ENCODE measurements around the gene ACTN3.
A peak's percentile ranks its signal among the peaks of the same experiment; 100 is the strongest.
"Not testable (repeated sequence)": the region's sequence is repeated elsewhere in the genome, so short reads cannot be mapped to it uniquely, and the experiment has no call there.

The ACTN3 gene

DNA sequence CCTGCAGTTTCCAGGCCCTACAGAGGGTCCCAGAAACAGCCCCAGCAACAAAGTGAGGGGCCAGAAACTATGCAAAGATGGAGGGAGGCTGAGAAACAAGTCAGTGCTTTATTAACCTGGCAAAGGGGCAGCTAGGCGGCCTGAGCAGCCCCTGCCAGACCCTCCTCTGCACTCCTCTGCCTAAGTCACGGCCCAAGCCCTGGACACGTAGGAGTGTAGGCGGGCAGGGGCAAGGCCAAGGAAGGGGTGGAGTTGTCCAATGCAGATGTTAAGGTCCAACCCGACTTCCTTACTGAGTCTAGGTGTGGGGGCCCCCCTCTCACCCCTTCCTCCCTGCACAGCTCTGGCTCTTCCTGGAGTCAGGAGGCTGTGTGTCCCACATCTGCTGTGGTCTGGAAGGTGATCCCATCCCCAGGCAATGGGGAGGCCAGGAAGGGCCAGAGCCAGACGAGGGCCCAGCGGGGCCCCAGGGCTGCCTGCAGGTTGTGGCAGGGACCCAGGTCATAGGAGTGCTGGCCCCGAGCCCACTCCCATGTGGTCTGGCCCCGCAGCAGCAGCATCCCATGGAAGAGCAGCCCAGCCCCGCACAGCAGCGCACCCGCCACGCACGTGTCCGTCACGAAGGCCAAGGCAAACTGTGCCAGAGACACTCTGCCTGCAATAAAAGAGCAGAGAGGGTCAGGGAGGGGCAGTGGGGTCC, 7.4 kb upstream of the ACTN3 start:
- H3K9ac ChIP-seq (ENCODE audit: insufficient read length, low read depth): peak overlapping the region; percentile 37

DNA sequence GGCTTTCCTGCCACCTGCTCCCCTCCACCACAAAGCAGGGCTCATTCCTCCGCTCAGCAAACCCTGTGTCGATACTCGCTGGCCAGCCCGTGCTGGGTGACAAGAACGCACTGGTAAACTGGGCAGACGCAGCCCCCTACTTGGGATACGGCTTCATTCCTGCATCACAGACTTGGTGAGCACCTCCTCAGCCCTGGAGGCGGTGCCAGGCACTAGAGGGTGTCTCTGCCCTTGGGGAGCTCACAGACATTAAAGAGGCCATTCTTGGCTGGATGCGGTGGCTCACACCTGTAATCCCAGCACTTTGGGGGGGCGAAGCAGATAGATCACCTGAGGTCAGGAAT, 6.9 kb upstream of the ACTN3 start:
- Histone ChIP-seq H3K4me3 (ENCODE audit: insufficient read length, low read depth) (no peak overlapping the region), H3K27me3 (ENCODE audit: insufficient read depth, insufficient read length) (no peaks in the 10 kb centered on the region), H3K36me3 (ENCODE audit: insufficient read depth, insufficient read length, low read length) (peaks cover 49% of the 10 kb centered on the region), H3K4me1 (ENCODE audit: insufficient read depth, insufficient read length) (peaks cover 27% of the 10 kb centered on the region), H3K9ac (ENCODE audit: insufficient read length, low read depth) (peak overlapping the region; percentile 37), H3K9me3 (ENCODE audit: insufficient read depth, low read length) (no peaks in the 10 kb centered on the region)
- no peak for DNase-seq (ENCODE audit: low read depth, low spot score)
- TF ChIP-seq SUZ12 (IDR thresholded peaks at IDR 0.05; ENCODE audit: extremely low read depth, insufficient read depth, insufficient read length): no peak
- TF ChIP-seq YY1 (IDR thresholded peaks at IDR 0.05; ENCODE audit: insufficient read depth, insufficient read length): no peak
- TF ChIP-seq ZNF274 (IDR thresholded peaks at IDR 0.05; ENCODE audit: low read depth, low read length): no peak

More for the DNA sequence above, 7.4 kb upstream of the ACTN3 start:
- Histone ChIP-seq H3K27me3 (ENCODE audit: insufficient read depth, insufficient read length) (no peaks in the 10 kb centered on the region), H3K36me3 (ENCODE audit: insufficient read depth, insufficient read length, low read length) (peaks cover 49% of the 10 kb centered on the region), H3K4me1 (ENCODE audit: insufficient read depth, insufficient read length) (peaks cover 27% of the 10 kb centered on the region), H3K9me3 (ENCODE audit: insufficient read depth, low read length) (no peaks in the 10 kb centered on the region), H3K4me3 (ENCODE audit: insufficient read length, low read depth) (no peak overlapping the region)
- no peak for TF ChIP-seq SUZ12 (IDR thresholded peaks at IDR 0.05; ENCODE audit: extremely low read depth, insufficient read depth, insufficient read length)
- no peak for TF ChIP-seq ZNF274 (IDR thresholded peaks at IDR 0.05; ENCODE audit: low read depth, low read length)
- TF ChIP-seq YY1 (IDR thresholded peaks at IDR 0.05; ENCODE audit: insufficient read depth, insufficient read length): no peak
- no peak for DNase-seq (ENCODE audit: low read depth, low spot score)

DNA sequence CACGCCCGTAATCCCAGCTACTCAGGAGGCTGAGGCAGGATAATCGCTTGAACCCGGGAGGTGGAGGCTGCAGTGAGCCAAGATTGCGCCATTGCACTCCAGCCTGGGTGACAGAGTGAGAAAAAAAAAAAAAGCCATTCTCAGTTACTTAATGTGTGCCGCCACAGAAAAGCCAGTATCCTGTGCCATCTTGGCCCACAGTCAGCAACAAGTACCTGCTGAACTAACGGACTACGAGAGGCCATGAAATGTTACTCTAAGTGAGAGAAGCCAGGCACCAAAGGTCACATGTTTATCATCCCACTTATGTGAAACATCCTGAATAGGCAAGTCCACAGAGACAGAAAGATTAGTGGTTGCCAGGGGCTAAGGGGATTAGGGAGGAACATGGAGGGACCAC, 6.1 kb upstream of the ACTN3 start:
- H3K27me3 ChIP-seq (ENCODE audit: insufficient read depth, insufficient read length); H3K9me3 ChIP-seq (ENCODE audit: insufficient read depth, low read length); DNase-seq (ENCODE audit: low read depth, low spot score); H3K4me3 ChIP-seq (ENCODE audit: insufficient read length, low read depth); H3K9ac ChIP-seq (ENCODE audit: insufficient read length, low read depth): not testable (repeated sequence)
- Histone ChIP-seq H3K36me3 (ENCODE audit: insufficient read depth, insufficient read length, low read length) (peaks cover 43% of the 10 kb centered on the region), H3K4me1 (ENCODE audit: insufficient read depth, insufficient read length) (peaks cover 27% of the 10 kb centered on the region)

- Histone ChIP-seq H3K9ac (ENCODE audit: insufficient read length, low read depth) (peak overlapping the region; percentile 37), H3K4me1 (ENCODE audit: insufficient read depth, insufficient read length) (peaks cover 27% of the 10 kb centered on the region)
- TF ChIP-seq ZNF274 (IDR thresholded peaks at IDR 0.05; ENCODE audit: low read depth, low read length) (no peak), YY1 (IDR thresholded peaks at IDR 0.05; ENCODE audit: insufficient read depth, insufficient read length) (no peak), SUZ12 (IDR thresholded peaks at IDR 0.05; ENCODE audit: extremely low read depth, insufficient read depth, insufficient read length) (no peak)
These were observed 4.8 kb upstream of the ACTN3 start for GRCh38 chr11:66541892-66542291.

GRCh38 chr11:66542362-66542761, 4.3 kb upstream of the ACTN3 start:
- no peak for DNase-seq (ENCODE audit: low read depth, low spot score)
- H3K27me3 ChIP-seq (ENCODE audit: insufficient read depth, insufficient read length): no peaks in the 10 kb centered on the region
- H3K4me3 ChIP-seq (ENCODE audit: insufficient read length, low read depth): no peak overlapping the region
- H3K9me3 ChIP-seq (ENCODE audit: insufficient read depth, low read length): no peaks in the 10 kb centered on the region
- TF ChIP-seq ZNF274 (IDR thresholded peaks at IDR 0.05; ENCODE audit: low read depth, low read length) (no peak), SUZ12 (IDR thresholded peaks at IDR 0.05; ENCODE audit: extremely low read depth, insufficient read depth, insufficient read length) (no peak), YY1 (IDR thresholded peaks at IDR 0.05; ENCODE audit: insufficient read depth, insufficient read length) (no peak)
- H3K36me3 ChIP-seq (ENCODE audit: insufficient read depth, insufficient read length, low read length): peaks cover 26% of the 10 kb centered on the region
- H3K9ac ChIP-seq (ENCODE audit: insufficient read length, low read depth): peak overlapping the region; percentile 37
- peaks cover 27% of the 10 kb centered on the region for H3K4me1 ChIP-seq (ENCODE audit: insufficient read depth, insufficient read length)

More at GRCh38 chr11:66541892-66542291, 4.8 kb upstream of the ACTN3 start:
- peaks cover 30% of the 10 kb centered on the region for H3K36me3 ChIP-seq (ENCODE audit: insufficient read depth, insufficient read length, low read length)
- no peaks in the 10 kb centered on the region for H3K27me3 ChIP-seq (ENCODE audit: insufficient read depth, insufficient read length)
- no peak overlapping the region for H3K4me3 ChIP-seq (ENCODE audit: insufficient read length, low read depth)
- no peaks in the 10 kb centered on the region for H3K9me3 ChIP-seq (ENCODE audit: insufficient read depth, low read length)
- DNase-seq (ENCODE audit: low read depth, low spot score): no peak

- H3K9ac ChIP-seq (ENCODE audit: insufficient read length, low read depth): peak overlapping the region; percentile 29
- no peaks in the 10 kb centered on the region for H3K27me3 ChIP-seq (ENCODE audit: insufficient read depth, insufficient read length)
- H3K9me3 ChIP-seq (ENCODE audit: insufficient read depth, low read length): no peaks in the 10 kb centered on the region
- H3K36me3 ChIP-seq (ENCODE audit: insufficient read depth, insufficient read length, low read length): peaks cover 25% of the 10 kb centered on the region
- H3K4me3 ChIP-seq (ENCODE audit: insufficient read length, low read depth): no peak overlapping the region
- no peak for DNase-seq (ENCODE audit: low read depth, low spot score)
- no peak for TF ChIP-seq YY1 (IDR thresholded peaks at IDR 0.05; ENCODE audit: insufficient read depth, insufficient read length)
- TF ChIP-seq ZNF274 (IDR thresholded peaks at IDR 0.05; ENCODE audit: low read depth, low read length): no peak
- no peak for TF ChIP-seq SUZ12 (IDR thresholded peaks at IDR 0.05; ENCODE audit: extremely low read depth, insufficient read depth, insufficient read length)
- H3K4me1 ChIP-seq (ENCODE audit: insufficient read depth, insufficient read length): peaks cover 29% of the 10 kb centered on the region
These were observed 3.2 kb upstream of the ACTN3 start for GRCh38 chr11:66543263-66544107.

GRCh38 chr11:66544952-66545351, 1.8 kb upstream of the ACTN3 start:
- DNase-seq (ENCODE audit: low read depth, low spot score); H3K9me3 ChIP-seq (ENCODE audit: insufficient read depth, low read length); H3K27me3 ChIP-seq (ENCODE audit: insufficient read depth, insufficient read length): not testable (repeated sequence)
- H3K4me1 ChIP-seq (ENCODE audit: insufficient read depth, insufficient read length): peaks cover 18% of the 10 kb centered on the region
- peak overlapping the region; percentile 89 for H3K4me3 ChIP-seq (ENCODE audit: insufficient read length, low read depth)
- H3K36me3 ChIP-seq (ENCODE audit: insufficient read depth, insufficient read length, low read length): peaks cover 19% of the 10 kb centered on the region
- peak overlapping the region; percentile 92 for H3K9ac ChIP-seq (ENCODE audit: insufficient read length, low read depth)
